CD4-positive, alpha-beta T cell treated with Interleukin-6 at 100 ng/mL for 8 hours (primary cell): ENCODE measurements around the gene GGA1.

Experiments
- DNase-seq: peaks from one replicate; pipeline ENCODE4 v3.0.0-alpha.2; 2020; ENCODE audit warnings: mixed read lengths, low spot score

Gene GGA1, protein sequence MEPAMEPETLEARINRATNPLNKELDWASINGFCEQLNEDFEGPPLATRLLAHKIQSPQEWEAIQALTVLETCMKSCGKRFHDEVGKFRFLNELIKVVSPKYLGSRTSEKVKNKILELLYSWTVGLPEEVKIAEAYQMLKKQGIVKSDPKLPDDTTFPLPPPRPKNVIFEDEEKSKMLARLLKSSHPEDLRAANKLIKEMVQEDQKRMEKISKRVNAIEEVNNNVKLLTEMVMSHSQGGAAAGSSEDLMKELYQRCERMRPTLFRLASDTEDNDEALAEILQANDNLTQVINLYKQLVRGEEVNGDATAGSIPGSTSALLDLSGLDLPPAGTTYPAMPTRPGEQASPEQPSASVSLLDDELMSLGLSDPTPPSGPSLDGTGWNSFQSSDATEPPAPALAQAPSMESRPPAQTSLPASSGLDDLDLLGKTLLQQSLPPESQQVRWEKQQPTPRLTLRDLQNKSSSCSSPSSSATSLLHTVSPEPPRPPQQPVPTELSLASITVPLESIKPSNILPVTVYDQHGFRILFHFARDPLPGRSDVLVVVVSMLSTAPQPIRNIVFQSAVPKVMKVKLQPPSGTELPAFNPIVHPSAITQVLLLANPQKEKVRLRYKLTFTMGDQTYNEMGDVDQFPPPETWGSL

DNA sequence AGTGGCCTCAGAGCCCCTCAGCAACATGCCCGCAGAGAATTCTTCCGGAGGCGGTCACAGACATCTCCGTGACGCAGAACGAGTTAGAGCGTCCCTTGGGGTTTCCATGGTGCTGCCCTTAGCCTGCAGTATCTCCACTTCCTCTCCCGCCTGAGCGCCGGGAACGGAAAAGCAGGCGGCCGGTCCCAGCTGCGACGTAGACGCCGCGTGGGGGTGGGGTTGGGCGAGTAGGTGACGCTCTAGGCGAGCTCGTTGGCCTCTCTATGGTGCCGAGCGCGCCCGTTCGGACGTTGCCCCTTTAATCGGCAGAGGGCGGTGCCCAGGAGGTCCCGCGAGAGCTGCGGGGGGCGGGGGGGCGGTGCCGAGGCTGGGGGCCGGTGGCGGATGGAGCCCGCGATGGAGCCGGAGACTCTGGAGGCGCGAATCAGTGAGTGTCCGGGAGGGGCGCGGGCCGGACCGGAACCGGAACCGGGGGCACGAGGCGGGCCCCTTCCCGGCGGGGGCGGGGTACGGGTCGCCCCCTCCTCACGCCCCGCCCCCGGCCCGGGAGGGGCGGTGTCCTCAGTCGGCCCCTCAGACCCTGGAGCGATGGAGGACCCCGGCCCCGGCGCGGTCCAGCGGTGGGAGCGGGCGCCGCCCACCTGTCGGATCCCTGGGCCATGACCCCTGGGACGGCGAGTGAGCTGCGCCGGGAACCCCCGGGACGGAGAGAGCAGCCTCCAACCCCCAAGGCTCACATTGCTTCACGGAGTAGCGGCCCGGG, at the start of gene GGA1:
GGA1 (plus strand) TSS at position 358 of the 763 bp plus-strand sequence; CDS start at position 385, 27 bp downstream.
- DNase-seq, result peak; percentile 98

DNA sequence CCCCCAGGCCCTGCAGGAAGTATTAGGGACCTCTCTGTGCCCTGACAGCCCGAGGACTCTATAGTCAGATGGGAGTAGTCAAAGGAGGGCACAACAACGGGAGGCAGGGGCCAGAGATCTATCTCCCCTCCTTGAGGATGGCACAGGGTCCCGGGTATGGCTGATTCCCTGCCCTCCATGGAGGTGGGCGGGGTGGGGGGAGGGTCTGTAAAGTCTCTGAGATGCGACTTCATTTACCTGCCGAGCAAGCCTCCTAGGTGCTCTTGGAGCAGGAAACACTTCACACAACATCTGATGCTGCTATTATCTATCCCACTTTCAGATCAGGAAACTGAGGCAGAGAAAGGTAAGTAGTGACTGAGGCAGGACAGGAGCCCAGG, 49.1 kb upstream of the GGA1 start:
- DNase-seq, result no peak

DNA sequence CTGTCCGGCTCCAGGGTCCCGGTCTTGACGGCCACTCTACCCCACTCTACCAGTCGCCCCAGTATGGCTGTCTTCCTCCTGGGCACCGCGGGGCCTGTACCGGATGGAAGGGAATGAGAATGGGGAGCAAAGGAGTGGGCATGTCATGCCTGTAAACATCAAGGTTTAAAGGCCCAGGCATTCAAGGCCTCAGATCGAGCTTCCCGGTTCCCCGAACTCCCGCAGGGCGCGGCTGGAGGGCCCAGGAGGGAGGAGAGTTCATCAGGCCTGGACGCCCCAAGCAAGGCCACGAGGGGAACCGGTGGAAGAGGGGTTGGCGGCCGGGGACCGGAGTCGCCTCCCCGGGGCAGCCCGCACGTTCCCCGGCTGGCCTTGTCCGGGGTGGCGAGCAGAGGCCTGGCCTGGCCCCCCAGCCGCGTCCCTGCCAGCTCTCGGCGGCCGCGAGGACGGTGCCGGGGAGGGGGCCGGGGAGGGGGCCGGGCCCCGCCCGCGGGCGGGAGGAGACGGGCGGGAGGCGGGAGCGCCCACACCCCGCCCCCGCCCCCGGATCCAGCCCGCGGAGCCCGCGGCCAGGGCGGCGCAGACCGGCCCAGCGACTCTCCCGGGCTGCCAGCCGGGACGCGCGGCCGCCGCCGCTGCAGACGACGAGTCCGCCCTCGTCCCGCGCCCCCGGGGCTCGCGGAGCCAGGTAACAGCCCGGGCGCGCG, 48.6 kb upstream of the GGA1 start, which contains the start of gene CDC42EP1:
CDC42EP1 (plus strand) TSS at position 580 of the 707 bp plus-strand sequence. CDS start 5,870 bp downstream, outside the sequence.
- no peak for DNase-seq

DNA sequence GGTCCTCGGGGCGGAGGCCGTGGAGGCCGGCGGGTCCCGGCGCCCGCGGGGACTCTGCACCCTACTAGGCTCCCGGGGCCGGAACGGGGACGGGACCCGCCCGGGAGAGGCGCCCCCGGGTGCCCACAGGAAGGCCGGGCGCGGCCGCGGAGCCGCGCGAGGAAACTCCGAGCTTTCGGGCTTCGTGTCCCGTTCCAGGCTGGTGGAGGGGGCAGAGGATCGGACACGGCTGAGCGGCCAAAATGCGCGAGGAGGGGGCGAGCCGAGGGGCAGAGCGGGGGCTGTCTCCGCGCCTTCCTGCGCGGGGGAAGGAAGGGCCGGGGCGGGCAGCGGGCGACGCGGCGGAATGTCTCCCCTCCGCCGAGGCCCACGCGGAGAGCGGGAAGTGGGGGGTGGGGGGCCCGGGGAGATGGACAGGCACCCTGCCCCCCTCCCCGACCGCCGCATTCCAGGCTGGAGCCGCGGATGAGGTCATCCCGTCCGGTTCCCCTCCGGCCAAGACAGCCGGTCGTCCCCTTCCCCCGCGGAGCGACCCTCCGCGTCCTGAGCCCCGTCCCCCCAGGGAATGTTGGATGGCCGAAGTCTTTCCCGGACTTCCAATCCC, 47.9 kb upstream of the GGA1 start:
- no peak for DNase-seq

GRCh38 chr22:37561212-37562048, 47.2 kb upstream of the GGA1 start:
- DNase-seq, result peak; percentile 58

DNA sequence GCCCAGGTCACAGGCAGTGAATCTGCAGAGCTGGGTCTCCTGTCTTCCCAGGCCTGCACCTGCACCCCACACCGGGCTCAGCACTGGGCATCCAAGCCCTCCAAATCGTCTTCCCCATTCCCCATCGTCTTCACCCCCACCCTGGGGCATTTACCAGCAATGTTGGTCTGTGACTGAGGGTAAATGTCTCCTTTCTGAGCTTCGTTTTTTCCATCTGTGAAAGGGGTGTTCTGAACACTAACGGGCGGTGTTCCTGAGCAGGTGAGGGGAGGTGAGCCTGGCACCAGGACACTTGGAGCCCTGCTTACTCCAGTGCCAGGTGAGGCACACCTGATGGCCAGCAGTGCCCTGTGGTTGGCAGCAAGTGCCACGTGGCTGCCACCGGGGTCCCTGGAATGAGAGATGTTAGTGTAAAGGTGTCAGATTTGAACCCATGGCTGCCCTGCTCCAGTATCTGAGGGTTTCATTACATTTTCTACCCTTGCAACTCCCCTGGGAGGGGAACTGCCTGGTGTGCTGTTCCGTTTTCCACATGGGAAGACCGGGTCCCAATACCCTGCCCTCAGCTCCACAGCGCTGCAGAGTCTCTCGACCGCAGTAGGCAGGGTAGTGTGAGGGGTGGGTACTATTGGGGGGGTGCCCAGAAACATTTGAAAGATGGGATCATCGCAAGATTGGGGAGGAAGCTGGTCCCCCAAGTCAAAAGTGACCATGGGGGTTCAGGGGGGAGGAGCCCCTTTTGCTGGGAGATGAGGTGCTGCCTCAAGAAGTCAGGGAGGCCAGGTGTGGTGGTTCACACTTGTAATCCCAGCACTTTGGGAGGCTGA, 46.4 kb upstream of the GGA1 start:
- no peak for DNase-seq

- no peak for DNase-seq
Observed at GRCh38 chr22:37563153-37564081, 45.2 kb upstream of the GGA1 start.

GRCh38 chr22:37564111-37564711, 44.4 kb upstream of the GGA1 start:
- no peak for DNase-seq

DNA sequence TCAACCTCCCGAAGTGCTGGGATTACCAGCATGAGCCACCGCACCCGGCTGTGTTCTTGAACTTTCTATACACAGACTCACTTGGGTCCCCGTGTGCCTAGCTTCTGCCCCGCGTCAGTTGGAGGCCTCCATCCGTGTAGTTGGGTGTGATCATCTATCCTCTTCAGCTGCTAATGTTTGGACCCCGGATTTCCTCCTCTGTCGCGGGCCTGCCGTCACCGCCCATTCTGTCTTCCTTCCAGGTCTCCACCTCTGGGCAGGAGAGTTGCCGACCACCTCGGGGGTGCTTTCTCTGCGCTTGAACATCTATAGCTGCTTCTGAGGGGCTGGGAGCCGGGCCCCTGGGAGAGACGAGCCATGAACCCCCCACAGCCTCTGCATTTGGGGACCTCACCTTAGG, 42.8 kb upstream of the GGA1 start:
- no peak for DNase-seq

DNA sequence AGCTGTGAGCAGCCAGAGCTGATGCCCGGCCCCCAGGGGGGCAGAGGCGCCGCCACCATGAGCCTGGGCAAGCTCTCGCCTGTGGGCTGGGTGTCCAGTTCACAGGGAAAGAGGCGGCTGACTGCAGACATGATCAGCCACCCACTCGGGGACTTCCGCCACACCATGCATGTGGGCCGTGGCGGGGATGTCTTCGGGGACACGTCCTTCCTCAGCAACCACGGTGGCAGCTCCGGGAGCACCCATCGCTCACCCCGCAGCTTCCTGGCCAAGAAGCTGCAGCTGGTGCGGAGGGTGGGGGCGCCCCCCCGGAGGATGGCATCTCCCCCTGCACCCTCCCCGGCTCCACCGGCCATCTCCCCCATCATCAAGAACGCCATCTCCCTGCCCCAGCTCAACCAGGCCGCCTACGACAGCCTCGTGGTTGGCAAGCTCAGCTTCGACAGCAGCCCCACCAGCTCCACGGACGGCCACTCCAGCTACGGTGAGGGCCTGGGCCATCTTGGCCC, 42.3 kb upstream of the GGA1 start:
- DNase-seq, result peak; percentile 41

GRCh38 chr22:37566903-37567798, 41.5 kb upstream of the GGA1 start:
- DNase-seq, result peak; percentile 92

DNA sequence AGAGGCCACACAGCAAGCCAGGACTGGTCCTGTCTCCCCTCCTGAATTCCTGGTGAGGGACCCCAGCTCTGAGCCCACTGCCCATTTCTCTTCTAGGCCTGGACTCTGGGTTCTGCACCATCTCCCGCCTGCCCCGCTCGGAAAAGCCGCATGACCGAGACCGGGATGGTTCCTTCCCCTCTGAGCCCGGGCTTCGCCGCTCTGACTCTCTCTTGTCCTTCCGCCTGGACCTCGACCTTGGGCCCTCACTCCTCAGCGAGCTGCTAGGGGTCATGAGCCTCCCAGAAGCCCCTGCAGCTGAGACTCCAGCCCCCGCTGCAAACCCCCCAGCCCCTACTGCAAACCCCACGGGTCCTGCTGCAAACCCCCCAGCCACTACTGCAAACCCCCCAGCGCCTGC, 40.6 kb upstream of the GGA1 start:
- no peak for DNase-seq

DNA sequence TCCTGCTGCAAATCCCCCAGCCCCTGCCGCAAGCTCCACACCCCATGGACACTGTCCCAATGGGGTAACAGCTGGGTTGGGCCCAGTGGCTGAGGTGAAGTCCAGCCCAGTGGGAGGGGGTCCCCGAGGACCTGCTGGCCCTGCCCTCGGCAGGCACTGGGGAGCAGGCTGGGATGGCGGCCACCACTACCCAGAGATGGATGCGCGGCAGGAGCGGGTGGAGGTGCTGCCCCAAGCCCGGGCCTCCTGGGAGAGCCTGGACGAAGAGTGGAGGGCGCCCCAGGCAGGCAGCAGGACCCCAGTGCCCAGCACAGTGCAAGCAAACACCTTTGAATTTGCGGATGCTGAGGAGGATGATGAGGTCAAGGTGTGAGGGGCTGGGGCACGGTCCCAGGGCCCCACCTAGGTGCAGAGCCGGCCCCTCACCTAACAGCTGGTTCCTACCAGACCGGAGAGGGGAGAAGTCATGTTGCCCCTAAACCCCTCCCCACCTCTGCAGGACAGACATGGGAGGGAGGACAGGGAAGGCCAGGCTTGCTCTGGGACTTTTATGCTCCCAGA, 40.1 kb upstream of the GGA1 start:
- no peak for DNase-seq

GRCh38 chr22:37569009-37569920, 39.4 kb upstream of the GGA1 start:
- DNase-seq, result no peak

DNA sequence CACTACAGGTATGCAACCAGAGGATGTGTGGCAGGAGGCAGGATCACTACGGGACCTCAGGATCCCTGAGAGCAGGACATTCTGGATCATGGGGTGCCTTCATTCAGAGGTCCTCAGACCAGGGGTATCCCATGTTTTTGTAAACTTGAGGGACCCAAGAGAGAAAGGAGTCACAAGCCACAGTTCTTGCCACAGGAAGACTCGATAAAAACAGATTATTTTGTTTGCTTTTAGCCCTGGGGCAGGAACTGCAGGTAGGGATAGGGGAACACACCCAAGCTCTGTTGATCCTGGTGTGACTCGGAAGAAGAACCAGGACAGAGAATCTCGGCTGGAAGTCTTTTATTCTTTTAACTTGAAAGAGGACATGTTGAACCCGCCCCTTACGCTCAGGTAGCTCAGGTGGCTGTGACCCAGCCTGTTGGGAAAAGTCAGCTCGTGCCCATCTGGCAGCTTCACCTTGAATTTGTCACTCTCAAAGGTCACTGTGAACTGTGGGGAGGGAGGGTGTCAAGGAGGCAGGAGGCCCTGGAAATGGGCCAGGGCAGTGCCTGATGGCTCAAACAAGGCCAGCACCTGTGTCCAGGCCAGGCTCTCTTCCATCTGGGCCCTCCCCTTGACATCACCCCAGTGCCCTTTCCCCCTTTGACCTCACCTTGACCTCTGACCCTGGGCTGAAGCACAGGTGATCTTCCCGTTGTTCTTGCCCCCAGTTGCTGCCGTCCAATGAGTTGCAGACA, 38.5 kb upstream of the GGA1 start:
- DNase-seq, result no peak
